CD14-positive monocyte (primary cell): ENCODE data around the gene ABO. TPM values are rescaled to one million over a fixed set of nuclear protein-coding genes. Genes with fewer than 3 reads are reported as not detected.

Experiments
- DNase-seq, 3 donors: peaks; one replicate each; pipeline ENCODE4 v3.0.0-alpha.2; 2011 to 2022
- H2AFZ ChIP-seq: 2 replicates; pipeline ENCODE4 v1.6.0; 2012; ENCODE audit warnings: mild to moderate bottlenecking, low read depth, low read length, inconsistent platforms; ENCODE audit not compliant: insufficient read depth, poor library complexity, severe bottlenecking
- H3K27ac ChIP-seq, 2 donors: 1 replicate in 1 of 2; 2 replicates in 1 of 2; pipeline ENCODE4 v1.5.1; 2012 to 2013; ENCODE audit warnings: low read length in 2 of 2, control low read depth in 1 of 2, inconsistent platforms in 1 of 2, low read depth in 1 of 2, mild to moderate bottlenecking in 1 of 2
- H3K27me3 ChIP-seq, 2 donors: one replicate each; pipeline versions ENCODE4 v1.6.0 to v1.6.1; 2011 to 2013; ENCODE audit warnings: low read length in 2 of 2; ENCODE audit not compliant: control insufficient read depth in 2 of 2, insufficient read depth in 2 of 2
- H3K36me3 ChIP-seq, 2 donors: replicated peaks in 1 of 2; 1 replicate in 1 of 2; 2 replicates in 1 of 2; pipeline versions ENCODE4 v1.5.1 to v1.6.1; 2012 to 2013; ENCODE audit warnings: low read length in 2 of 2, control low read depth in 1 of 2, inconsistent platforms in 1 of 2, mild to moderate bottlenecking in 1 of 2; ENCODE audit not compliant: insufficient read depth in 2 of 2, control insufficient read depth in 1 of 2
- H3K4me1 ChIP-seq, 2 donors: 1 replicate in 1 of 2; 2 replicates in 1 of 2; pipeline versions ENCODE4 v1.5.1 to v1.6.1; 2012 to 2013; ENCODE audit warnings: low read length in 2 of 2, control low read depth in 1 of 2, inconsistent platforms in 1 of 2, mild to moderate bottlenecking in 1 of 2, moderate library complexity in 1 of 2; ENCODE audit not compliant: insufficient read depth in 2 of 2, control insufficient read depth in 1 of 2
- H3K4me2 ChIP-seq: replicated peaks from 2 replicates; pipeline ENCODE3; 2012; ENCODE audit warnings: low read length, moderate library complexity, mild to moderate bottlenecking; ENCODE audit not compliant: poor library complexity, severe bottlenecking; ENCODE audit errors: extremely low read depth
- H3K4me3 ChIP-seq, 3 experiments: fragments of 200-600 bp in 1 of 3; sonication (generic) in 1 of 3; replicated peaks in 1 of 3; 1 replicate in 2 of 3; 2 replicates in 1 of 3; pipeline ENCODE4 v1.5.1; 2011 to 2013; ENCODE audit warnings: low read length in 3 of 3, mild to moderate bottlenecking in 3 of 3, control low read depth in 2 of 3, low read depth in 2 of 3, inconsistent platforms in 1 of 3, moderate library complexity in 1 of 3
- H3K79me2 ChIP-seq: 2 replicates; pipeline ENCODE4 v1.6.0; 2012; ENCODE audit warnings: mild to moderate bottlenecking, control low read depth, inconsistent platforms, low read length, moderate library complexity; ENCODE audit not compliant: insufficient read depth
- H3K9ac ChIP-seq: 2 replicates; pipeline ENCODE4 v1.6.0; 2017; ENCODE audit warnings: low read length, mild to moderate bottlenecking; ENCODE audit not compliant: insufficient read depth, poor library complexity, severe bottlenecking
- H3K9me3 ChIP-seq, 2 donors: replicated peaks in 1 of 2; 1 replicate in 1 of 2; 2 replicates in 1 of 2; pipeline versions ENCODE4 v1.5.1 to v1.6.1; 2012 to 2013; ENCODE audit warnings: low read length in 2 of 2, control low read depth in 1 of 2; ENCODE audit not compliant: control insufficient read depth in 1 of 2, insufficient read depth in 1 of 2
- H4K20me1 ChIP-seq: 2 replicates; pipeline ENCODE4 v1.6.0; 2012; ENCODE audit warnings: mild to moderate bottlenecking, low read length, control low read depth, moderate library complexity; ENCODE audit not compliant: insufficient read depth
- H3K27ac Mint-ChIP-seq, 7 donors: one replicate each; pipeline ENCODE4 v1.8.0; 2020; ENCODE audit warnings: mild to moderate bottlenecking in 7 of 7, mixed read lengths in 7 of 7, moderate library complexity in 6 of 7, inconsistent platforms in 2 of 7
- H3K27me3 Mint-ChIP-seq, 3 donors: one replicate each; pipeline ENCODE4 v1.8.0; 2021 to 2022; ENCODE audit warnings: low read depth in 3 of 3, mild to moderate bottlenecking in 3 of 3, mixed read lengths in 3 of 3, moderate library complexity in 3 of 3, inconsistent platforms in 1 of 3
- H3K36me3 Mint-ChIP-seq, 2 donors: one replicate each; pipeline ENCODE4 v1.8.0; 2020; ENCODE audit warnings: mixed read lengths in 2 of 2, inconsistent platforms in 1 of 2, mild to moderate bottlenecking in 1 of 2
- H3K4me1 Mint-ChIP-seq: one replicate; pipeline ENCODE4 v1.8.0; 2020; ENCODE audit warnings: mild to moderate bottlenecking, mixed read lengths
- H3K4me3 Mint-ChIP-seq, 2 donors: one replicate each; pipeline ENCODE4 v1.8.0; 2020; ENCODE audit warnings: mild to moderate bottlenecking in 2 of 2, mixed read lengths in 2 of 2, moderate library complexity in 1 of 2
- H3K9me3 Mint-ChIP-seq, 7 donors: one replicate each; pipeline ENCODE4 v1.8.0; 2020 to 2022; ENCODE audit warnings: mixed read lengths in 7 of 7, mild to moderate bottlenecking in 6 of 7, moderate library complexity in 6 of 7, inconsistent platforms in 2 of 7
- CTCF ChIP-seq: fragments of 200-600 bp; IDR thresholded peaks from one replicate; pipeline ENCODE4 v1.8.0; 2022; ENCODE audit warnings: antibody characterized with exemption, mild to moderate bottlenecking
- WGBS: methylation state at CpG from one replicate; pipeline ENCODE4 v1.1.5; 2013; ENCODE audit warnings: missing lambda C conversion rate; ENCODE audit not compliant: insufficient coverage; 5-methylcytosine and 5-hydroxymethylcytosine counted together
- intact Hi-C, 2 donors: fragments of 100-400 bp; cut with micrococcal nuclease; formaldehyde crosslinking; loops; one replicate each; pipeline versions ENCODE4 v1.15.0 to v1.15.1; 2023
- polyA plus RNA-seq, 3 donors: library from polyadenylated mRNA; depleted of rRNA in 1 of 3; unstranded in 2 of 3; stranded (reverse) in 1 of 3; fragments of 300-500 nt in 2 of 3; fragments of >200 nt in 1 of 3; fragmentation: Illumina TruSeq in 2 of 3; gene quantifications; 1 replicate in 2 of 3; 2 replicates in 1 of 3; pipeline ENCODE4 v1.2.3, GENCODE V29; 2012 to 2021

The ABO gene
- polyA plus RNA-seq, 3 donors: 0.50 to 2.1 TPM; not detected in 1

GRCh38 chr9:133282464-133283238 lies 7.7 kb upstream of the ABO start:
- Histone ChIP-seq H3K9me3 (peaks cover 12 to 26% of the 10 kb centered on the region in 2 donors), H2AFZ (peak overlapping the region; percentile 53), H3K27ac (no peak overlapping the region), H3K36me3 (no peaks in the 10 kb centered on the region), H3K4me1 (peaks cover 0 to 4% of the 10 kb centered on the region in 2 donors), H3K27me3 (no peaks in the 10 kb centered on the region), H3K4me3 (no peak overlapping the region), H3K79me2 (no peaks in the 10 kb centered on the region), H3K4me2 (peak overlapping the region; percentile 30), H3K9ac (no peak overlapping the region), H4K20me1 (no peaks in the 10 kb centered on the region)
- H3K4me1 Mint-ChIP-seq: peaks cover 4% of the 10 kb centered on the region
- peaks cover 0 to 1% of the 10 kb centered on the region in 2 donors for H3K36me3 Mint-ChIP-seq
- H3K4me3 Mint-ChIP-seq: no peak overlapping the region
- intact Hi-C loops: no loop called here
- WGBS: 0% methylated on average over 3 of the region's 7 CpGs
- peaks cover under 1 to 4% (median 3%) of the 10 kb centered on the region in 3 donors for H3K27me3 Mint-ChIP-seq
- H3K9me3 Mint-ChIP-seq: peaks cover 13 to 30% (median 21%) of the 10 kb centered on the region in 7 donors
- peak; percentile 29 to 50 (median 33) for DNase-seq
- H3K27ac Mint-ChIP-seq: no peak overlapping the region
- no peak for TF ChIP-seq CTCF

GRCh38 chr9:133280392-133280791 lies 5.4 kb upstream of the ABO start:
- H3K27me3 ChIP-seq: peaks cover 0 to 14% of the 10 kb centered on the region in 2 donors
- Mint-ChIP-seq H3K4me3 (no peak overlapping the region), H3K27me3 (peaks cover 14 to 20% (median 15%) of the 10 kb centered on the region in 3 donors), H3K4me1 (peaks cover 7% of the 10 kb centered on the region), H3K36me3 (peaks cover 1 to 3% of the 10 kb centered on the region in 2 donors), H3K27ac (no peak overlapping the region), H3K9me3 (peaks cover 17 to 44% (median 26%) of the 10 kb centered on the region in 7 donors)
- H3K79me2 ChIP-seq: no peaks in the 10 kb centered on the region
- intact Hi-C loops: no loop called here
- TF ChIP-seq CTCF: no peak
- no peak overlapping the region for H2AFZ ChIP-seq
- whole genome bisulfite sequencing: 88% methylated on average over 2 of the region's 5 CpGs
- H3K4me3 ChIP-seq: no peak overlapping the region
- peaks cover 13 to 30% of the 10 kb centered on the region in 2 donors for H3K9me3 ChIP-seq
- H3K27ac ChIP-seq: no peak overlapping the region
- no peak for DNase-seq
- H3K4me1 ChIP-seq: peaks cover 3 to 4% of the 10 kb centered on the region in 2 donors
- no peaks in the 10 kb centered on the region for H4K20me1 ChIP-seq
- no peaks in the 10 kb centered on the region for H3K36me3 ChIP-seq
- no peak overlapping the region for H3K9ac ChIP-seq
- H3K4me2 ChIP-seq: no peak overlapping the region
